NCI-H187 treated with DMSO at 0.1 percent for 48 hours (cell line): Measurements from ENCODE around the gene HPGD.

Experiments used
- DNase-seq: peaks from one replicate; lab custom pipeline; 2025; lab: John Stamatoyannopoulos, UW

Gene HPGD

GRCh38 chr4:174474457-174475075, 47.7 kb downstream of the HPGD start:
- no peak for DNase-seq

DNA sequence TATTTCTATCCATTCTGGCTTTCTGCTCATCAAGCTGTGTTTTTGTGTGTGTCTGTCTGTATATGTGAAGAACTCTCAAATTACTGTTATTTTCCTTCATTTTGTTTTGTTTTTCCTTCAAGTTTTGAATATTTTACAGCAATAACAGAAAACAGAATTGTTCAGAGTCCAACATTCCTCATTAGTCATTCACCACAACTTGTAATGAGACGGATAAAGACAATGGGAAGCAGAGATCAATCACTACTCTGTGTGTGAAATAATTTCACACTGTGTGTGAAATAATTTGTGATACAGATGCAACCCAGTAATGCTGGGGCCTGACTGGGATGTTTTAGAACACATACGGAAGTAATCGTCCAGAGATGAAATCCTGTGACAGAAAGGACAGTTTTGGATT, 55.2 kb downstream of the HPGD start:
- no peak for DNase-seq

DNA sequence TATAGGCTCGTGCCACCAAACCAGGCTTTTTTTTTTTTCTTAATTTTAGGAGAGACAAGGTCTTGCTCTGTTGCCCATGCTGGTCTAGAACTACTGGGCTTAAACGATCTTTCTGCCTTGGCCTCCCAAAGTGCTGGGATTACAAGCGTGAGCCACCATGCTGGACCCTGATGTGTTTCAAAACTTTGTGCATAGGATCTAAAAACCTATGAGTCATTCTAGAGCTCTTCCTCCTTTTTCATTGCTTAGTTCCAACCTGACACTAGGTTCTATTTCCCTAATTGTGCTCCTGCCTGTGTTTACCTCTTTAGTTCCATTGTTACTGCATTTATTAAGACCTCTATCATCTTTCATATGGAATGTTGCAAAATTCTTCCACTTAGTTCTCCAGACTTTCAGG, 57.3 kb downstream of the HPGD start:
- no peak for DNase-seq

- DNase-seq: no peak
Observed at GRCh38 chr4:174461466-174462106, 60.7 kb downstream of the HPGD start.

DNA sequence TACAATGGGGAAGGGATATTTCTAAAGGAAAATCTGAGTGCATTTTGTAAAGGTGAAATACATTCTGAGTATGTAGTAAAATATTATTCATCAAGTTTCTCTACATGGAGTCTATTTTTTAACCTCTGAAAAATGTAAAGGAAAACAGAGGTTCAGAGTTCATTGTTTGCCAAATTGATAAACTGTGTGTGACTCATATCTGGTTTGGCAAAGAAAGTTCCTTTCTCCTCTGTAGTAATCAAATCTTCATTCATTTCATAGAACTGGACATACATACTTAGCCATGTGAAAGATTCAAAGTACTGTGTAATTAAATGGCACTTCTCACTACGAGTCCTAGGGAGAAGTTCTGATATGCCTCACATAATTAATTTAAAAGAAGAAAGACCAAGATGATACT, 61.6 kb downstream of the HPGD start:
- DNase-seq: no peak

- DNase-seq: no peak
Observed at GRCh38 chr4:174457468-174457867, 64.8 kb downstream of the HPGD start.

- no peak for DNase-seq
Observed at GRCh38 chr4:174454815-174455473, 67.3 kb downstream of the HPGD start.

GRCh38 chr4:174451718-174452296, 70.5 kb downstream of the HPGD start:
- no peak for DNase-seq

GRCh38 chr4:174450786-174451125, 71.5 kb downstream of the HPGD start:
- DNase-seq: no peak

GRCh38 chr4:174449944-174450785, 72.1 kb downstream of the HPGD start:
- no peak for DNase-seq

- no peak for DNase-seq
Observed at GRCh38 chr4:174449152-174449551, 73.1 kb downstream of the HPGD start.

DNA sequence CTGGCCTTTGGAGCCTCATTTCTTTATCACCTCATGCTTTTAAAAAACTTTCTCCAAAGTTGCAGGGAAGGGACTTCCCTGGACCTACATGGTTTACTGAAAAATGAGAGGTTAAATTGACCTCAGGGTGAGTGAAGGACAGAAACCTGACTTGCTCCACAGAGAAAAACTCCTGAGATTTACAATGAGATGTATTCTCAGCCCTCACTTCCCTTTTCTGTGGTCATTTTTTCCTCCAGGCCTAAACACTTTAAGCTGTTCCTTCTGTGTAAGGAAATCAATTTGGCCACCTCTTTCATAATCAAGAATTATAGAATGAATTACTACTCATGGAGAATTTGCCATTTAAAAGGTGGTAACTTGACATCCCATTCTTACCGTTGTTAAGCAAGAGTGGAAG, 77.9 kb downstream of the HPGD start:
- DNase-seq: no peak
